WTC11 (cell line): Measurements from ENCODE around the gene OPCML. TPM values are rescaled to one million over a fixed set of nuclear protein-coding genes. Genes with fewer than 3 reads are reported as not detected.

ENCODE experiments used
- ATAC-seq: fragments of 200-7000 bp; cut with Tn5 transposase; 2 replicates; pipeline ENCODE4 v1.10.0; 2021; ENCODE audit warnings: mild to moderate bottlenecking, moderate library complexity
- CTCF ChIA-PET: fragments of 300-600 bp; sonication (Branson Sonifier 250); formaldehyde crosslinking; loops from one replicate; lab custom pipeline; 2021; ENCODE audit warnings: antibody characterized with exemption; lab: Charles Lee
- POLR2A ChIA-PET: fragments of 350-600 bp; sonication (Branson Sonifier 250); formaldehyde crosslinking; loops from one replicate; lab custom pipeline; 2021; ENCODE audit warnings: antibody characterized with exemption; lab: Charles Lee
- DNase-seq: peaks from one replicate; pipeline ENCODE4 v3.0.0; 2021; ENCODE audit warnings: low spot score
- H3K27ac Mint-ChIP-seq: 2 replicates; pipeline ENCODE4 v1.8.0; 2021; ENCODE audit warnings: mixed read lengths
- H3K27me3 Mint-ChIP-seq: 2 replicates; pipeline ENCODE4 v1.8.0; 2021; ENCODE audit warnings: low read depth, mild to moderate bottlenecking, moderate library complexity, mixed read lengths
- H3K36me3 Mint-ChIP-seq: 2 replicates; pipeline ENCODE4 v1.8.0; 2021; ENCODE audit warnings: mixed read lengths
- H3K4me1 Mint-ChIP-seq: 2 replicates; pipeline ENCODE4 v1.8.0; 2022; ENCODE audit warnings: mixed read lengths
- H3K4me3 Mint-ChIP-seq: 2 replicates; pipeline ENCODE4 v1.8.0; 2021; ENCODE audit warnings: mild to moderate bottlenecking, moderate library complexity, mixed read lengths
- H3K9me3 Mint-ChIP-seq: 2 replicates; pipeline ENCODE4 v1.8.0; 2021; ENCODE audit warnings: mixed read lengths
- E2F5 ChIP-seq: sonication (generic); formaldehyde crosslinking; IDR thresholded peaks from 2 replicates; pipeline ENCODE4 v1.8.1; 2022; ENCODE audit warnings: mild to moderate bottlenecking, moderate library complexity, missing genetic modification reagents
- ELF4 ChIP-seq: sonication (generic); formaldehyde crosslinking; IDR thresholded peaks from 2 replicates; pipeline ENCODE4 v1.8.1; 2022; ENCODE audit warnings: low read depth, mild to moderate bottlenecking, moderate library complexity, missing genetic modification reagents
- FOXK1 ChIP-seq: sonication (generic); formaldehyde crosslinking; IDR thresholded peaks from 2 replicates; pipeline ENCODE4 v1.8.0; 2022; ENCODE audit warnings: mild to moderate bottlenecking, moderate library complexity, missing genetic modification reagents
- FOXP4 ChIP-seq: sonication (generic); formaldehyde crosslinking; IDR thresholded peaks from 2 replicates; pipeline ENCODE4 v1.8.0; 2022; ENCODE audit warnings: mild to moderate bottlenecking, missing genetic modification reagents
- GTF2I ChIP-seq: fragments of 250-450 bp; sonication (Bioruptor Pico); conservative IDR thresholded peaks from 2 replicates; pipeline ENCODE4 v1.4.0; 2021; ENCODE audit warnings: mild to moderate bottlenecking
- HMGA2 ChIP-seq: fragments of 250-450 bp; sonication (Bioruptor Pico); IDR thresholded peaks from 2 replicates; pipeline ENCODE4 v1.4.0; 2021; ENCODE audit warnings: mild to moderate bottlenecking, moderate library complexity
- NFYB ChIP-seq: sonication (generic); formaldehyde crosslinking; conservative IDR thresholded peaks from 2 replicates; pipeline ENCODE4 v1.8.0; 2022; ENCODE audit warnings: low read depth, missing genetic modification reagents
- NR2C2 ChIP-seq: sonication (generic); formaldehyde crosslinking; IDR thresholded peaks from 2 replicates; pipeline ENCODE4 v1.8.0; 2022; ENCODE audit warnings: mild to moderate bottlenecking, missing genetic modification reagents
- PRDM15 ChIP-seq: sonication (generic); formaldehyde crosslinking; IDR thresholded peaks from 2 replicates; pipeline ENCODE4 v1.8.0; 2022; ENCODE audit warnings: missing genetic modification reagents
- SMAD4 ChIP-seq: sonication (generic); formaldehyde crosslinking; IDR thresholded peaks from 2 replicates; pipeline ENCODE4 v1.8.0; 2022; ENCODE audit warnings: mild to moderate bottlenecking, missing genetic modification reagents
- TCF7 ChIP-seq: sonication (generic); formaldehyde crosslinking; IDR thresholded peaks from 2 replicates; pipeline ENCODE4 v1.8.0; 2022; ENCODE audit warnings: mild to moderate bottlenecking, low read depth, missing genetic modification reagents, moderate library complexity
- ZBTB21 ChIP-seq: sonication (generic); formaldehyde crosslinking; IDR thresholded peaks from 2 replicates; pipeline ENCODE4 v1.8.1; 2023; ENCODE audit warnings: mild to moderate bottlenecking, missing genetic modification reagents, borderline replicate concordance
- ZNF219 ChIP-seq: sonication (generic); formaldehyde crosslinking; IDR thresholded peaks from 2 replicates; pipeline ENCODE4 v1.8.0; 2023; ENCODE audit warnings: missing genetic modification reagents, mild to moderate bottlenecking, borderline replicate concordance
- ZNF263 ChIP-seq: sonication (generic); formaldehyde crosslinking; IDR thresholded peaks from 2 replicates; pipeline ENCODE4 v1.8.1; 2022; ENCODE audit warnings: low read depth, mild to moderate bottlenecking, moderate library complexity, missing genetic modification reagents
- ZNF396 ChIP-seq: fragments of 250-450 bp; sonication (Bioruptor Pico); IDR thresholded peaks from 2 replicates; pipeline ENCODE4 v1.8.0; 2021; ENCODE audit warnings: mild to moderate bottlenecking, moderate library complexity, borderline replicate concordance
- ZNF671 ChIP-seq: fragments of 250-450 bp; sonication (Bioruptor Pico); IDR thresholded peaks from 2 replicates; pipeline ENCODE4 v1.8.0; 2021; ENCODE audit warnings: mild to moderate bottlenecking
- total RNA-seq: library from RNA; stranded (reverse); gene quantifications from 3 replicates; pipeline ENCODE4 v1.2.3, GENCODE V29; 2021
- TF ChIP-seq, protein P1 (sequence below): sonication (generic); formaldehyde crosslinking; IDR thresholded peaks from 2 replicates; pipeline ENCODE4 v1.8.1; 2022; ENCODE audit warnings: low read depth, missing genetic modification reagents, borderline replicate concordance
- TF ChIP-seq, protein P2 (sequence below): fragments of 250-450 bp; sonication (Bioruptor Pico); IDR thresholded peaks from 2 replicates; pipeline ENCODE4 v1.8.0; 2021; ENCODE audit warnings: mild to moderate bottlenecking
- TF ChIP-seq, protein P3 (sequence below): sonication (generic); formaldehyde crosslinking; IDR thresholded peaks from 2 replicates; pipeline ENCODE4 v1.8.0; 2023; ENCODE audit warnings: mild to moderate bottlenecking, missing genetic modification reagents
- TF ChIP-seq, protein P4 (sequence below): sonication (generic); formaldehyde crosslinking; IDR thresholded peaks from 2 replicates; pipeline ENCODE4 v1.8.1; 2023; ENCODE audit warnings: mild to moderate bottlenecking, missing genetic modification reagents, moderate library complexity

The OPCML gene
- total RNA-seq, 1 experiment from 2014 or later = 1.5 TPM

- Mint-ChIP-seq H3K27ac (no peak overlapping the region), H3K9me3 (no peaks in the 10 kb centered on the region), H3K36me3 (no peaks in the 10 kb centered on the region), H3K4me3 (no peak overlapping the region), H3K27me3 (no peaks in the 10 kb centered on the region)
- ChIA-PET POLR2A (no interaction called here), CTCF (no interaction called here)
- ATAC-seq = no peak
- TF ChIP-seq PRDM15 (CRISPR knock-in tag) (no peak), NR2C2 (CRISPR knock-in tag) (no peak), ZNF396 (CRISPR knock-in tag) (no peak), ELF4 (CRISPR knock-in tag) (no peak), GTF2I (no peak), SMAD4 (no peak), TCF7 (CRISPR knock-in tag) (no peak), E2F5 (CRISPR knock-in tag) (no peak), FOXK1 (CRISPR knock-in tag) (no peak), HMGA2 (no peak), ZBTB21 (CRISPR knock-in tag) (no peak), ZNF219 (no peak), ZNF671 (no peak), FOXP4 (CRISPR knock-in tag) (no peak), ZNF263 (CRISPR knock-in tag) (no peak), NFYB (CRISPR knock-in tag) (no peak)
- TF ChIP-seq, protein P1, sequence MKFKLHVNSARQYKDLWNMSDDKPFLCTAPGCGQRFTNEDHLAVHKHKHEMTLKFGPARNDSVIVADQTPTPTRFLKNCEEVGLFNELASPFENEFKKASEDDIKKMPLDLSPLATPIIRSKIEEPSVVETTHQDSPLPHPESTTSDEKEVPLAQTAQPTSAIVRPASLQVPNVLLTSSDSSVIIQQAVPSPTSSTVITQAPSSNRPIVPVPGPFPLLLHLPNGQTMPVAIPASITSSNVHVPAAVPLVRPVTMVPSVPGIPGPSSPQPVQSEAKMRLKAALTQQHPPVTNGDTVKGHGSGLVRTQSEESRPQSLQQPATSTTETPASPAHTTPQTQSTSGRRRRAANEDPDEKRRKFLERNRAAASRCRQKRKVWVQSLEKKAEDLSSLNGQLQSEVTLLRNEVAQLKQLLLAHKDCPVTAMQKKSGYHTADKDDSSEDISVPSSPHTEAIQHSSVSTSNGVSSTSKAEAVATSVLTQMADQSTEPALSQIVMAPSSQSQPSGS (CRISPR knock-in tag) = no peak
- TF ChIP-seq, protein P2, sequence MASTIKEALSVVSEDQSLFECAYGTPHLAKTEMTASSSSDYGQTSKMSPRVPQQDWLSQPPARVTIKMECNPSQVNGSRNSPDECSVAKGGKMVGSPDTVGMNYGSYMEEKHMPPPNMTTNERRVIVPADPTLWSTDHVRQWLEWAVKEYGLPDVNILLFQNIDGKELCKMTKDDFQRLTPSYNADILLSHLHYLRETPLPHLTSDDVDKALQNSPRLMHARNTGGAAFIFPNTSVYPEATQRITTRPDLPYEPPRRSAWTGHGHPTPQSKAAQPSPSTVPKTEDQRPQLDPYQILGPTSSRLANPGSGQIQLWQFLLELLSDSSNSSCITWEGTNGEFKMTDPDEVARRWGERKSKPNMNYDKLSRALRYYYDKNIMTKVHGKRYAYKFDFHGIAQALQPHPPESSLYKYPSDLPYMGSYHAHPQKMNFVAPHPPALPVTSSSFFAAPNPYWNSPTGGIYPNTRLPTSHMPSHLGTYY (CRISPR knock-in tag) = no peak
- TF ChIP-seq, protein P3, sequence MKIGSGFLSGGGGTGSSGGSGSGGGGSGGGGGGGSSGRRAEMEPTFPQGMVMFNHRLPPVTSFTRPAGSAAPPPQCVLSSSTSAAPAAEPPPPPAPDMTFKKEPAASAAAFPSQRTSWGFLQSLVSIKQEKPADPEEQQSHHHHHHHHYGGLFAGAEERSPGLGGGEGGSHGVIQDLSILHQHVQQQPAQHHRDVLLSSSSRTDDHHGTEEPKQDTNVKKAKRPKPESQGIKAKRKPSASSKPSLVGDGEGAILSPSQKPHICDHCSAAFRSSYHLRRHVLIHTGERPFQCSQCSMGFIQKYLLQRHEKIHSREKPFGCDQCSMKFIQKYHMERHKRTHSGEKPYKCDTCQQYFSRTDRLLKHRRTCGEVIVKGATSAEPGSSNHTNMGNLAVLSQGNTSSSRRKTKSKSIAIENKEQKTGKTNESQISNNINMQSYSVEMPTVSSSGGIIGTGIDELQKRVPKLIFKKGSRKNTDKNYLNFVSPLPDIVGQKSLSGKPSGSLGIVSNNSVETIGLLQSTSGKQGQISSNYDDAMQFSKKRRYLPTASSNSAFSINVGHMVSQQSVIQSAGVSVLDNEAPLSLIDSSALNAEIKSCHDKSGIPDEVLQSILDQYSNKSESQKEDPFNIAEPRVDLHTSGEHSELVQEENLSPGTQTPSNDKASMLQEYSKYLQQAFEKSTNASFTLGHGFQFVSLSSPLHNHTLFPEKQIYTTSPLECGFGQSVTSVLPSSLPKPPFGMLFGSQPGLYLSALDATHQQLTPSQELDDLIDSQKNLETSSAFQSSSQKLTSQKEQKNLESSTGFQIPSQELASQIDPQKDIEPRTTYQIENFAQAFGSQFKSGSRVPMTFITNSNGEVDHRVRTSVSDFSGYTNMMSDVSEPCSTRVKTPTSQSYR (CRISPR knock-in tag) = no peak
- TF ChIP-seq, protein P4, sequence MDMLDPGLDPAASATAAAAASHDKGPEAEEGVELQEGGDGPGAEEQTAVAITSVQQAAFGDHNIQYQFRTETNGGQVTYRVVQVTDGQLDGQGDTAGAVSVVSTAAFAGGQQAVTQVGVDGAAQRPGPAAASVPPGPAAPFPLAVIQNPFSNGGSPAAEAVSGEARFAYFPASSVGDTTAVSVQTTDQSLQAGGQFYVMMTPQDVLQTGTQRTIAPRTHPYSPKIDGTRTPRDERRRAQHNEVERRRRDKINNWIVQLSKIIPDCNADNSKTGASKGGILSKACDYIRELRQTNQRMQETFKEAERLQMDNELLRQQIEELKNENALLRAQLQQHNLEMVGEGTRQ (CRISPR knock-in tag) = no peak
- TF ChIP-seq, all 79 proteins: peak for 0
- H3K4me1 Mint-ChIP-seq = no peaks in the 10 kb centered on the region
- DNase-seq = no peak
Observed at GRCh38 chr11:132538642-132539041, 993.7 kb downstream of the OPCML start.
